Loucy (cell line): ENCODE results near the gene CHRNA9.

Source experiments
- CTCF ChIP-seq: fragments of 200-600 bp; sonication (generic); conservative IDR thresholded peaks from 2 replicates; pipeline ENCODE4 v1.5.1; 2014; ENCODE audit warnings: mild to moderate bottlenecking, antibody characterized with exemption, low read length
- EZH2phosphoT487 ChIP-seq: fragments of 200-600 bp; IDR thresholded peaks from 2 replicates; pipeline ENCODE4 v1.6.1; 2018; ENCODE audit warnings: antibody characterized with exemption, mild to moderate bottlenecking, moderate library complexity, borderline replicate concordance

GRCh38 chr4:40372651-40373050, 37.5 kb downstream of the CHRNA9 start:
- TF ChIP-seq CTCF (no peak), EZH2phosphoT487 (no peak)
